GM19395 (cell line): Measurements from ENCODE around the gene SPDEF.

ENCODE experiments used
- ATAC-seq: cut with Tn5 transposase; IDR thresholded peaks from one replicate; pipeline ENCODE4 v1.9.1; 2021; ENCODE audit warnings: mild to moderate bottlenecking, moderate library complexity; ENCODE audit not compliant: unreplicated experiment

SPDEF gene

DNA sequence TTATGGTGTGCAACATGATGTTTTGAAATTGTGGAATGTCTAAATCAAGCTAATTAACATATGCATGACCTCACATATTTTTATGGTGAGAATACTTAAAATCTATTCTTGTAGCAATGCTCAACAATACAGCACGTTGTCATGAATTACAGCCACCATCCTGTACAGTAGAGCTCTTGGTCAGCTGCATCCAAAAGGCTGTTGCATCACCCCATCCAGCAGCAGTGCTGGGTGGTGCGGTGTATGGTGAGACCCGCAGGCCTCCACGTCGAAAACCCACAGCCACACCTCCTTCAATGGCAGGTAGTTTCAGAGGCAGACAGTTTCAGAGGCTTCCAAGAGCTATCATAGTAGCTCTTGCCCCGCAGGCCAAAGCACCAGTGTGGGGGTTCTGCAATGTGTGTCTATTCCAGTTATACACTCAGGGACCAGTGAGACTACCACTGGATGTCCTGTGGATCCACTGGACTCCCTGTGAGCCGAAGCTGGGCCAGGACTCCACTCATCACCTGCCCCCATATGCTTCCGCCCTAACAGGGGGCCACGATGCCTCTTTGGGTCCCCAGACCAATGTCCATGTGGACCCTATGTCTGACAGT, 66.8 kb downstream of the SPDEF start:
- no peak for ATAC-seq
